Spinal cord (tissue), 10 donors: ENCODE data around the gene C11orf68. TPM values are rescaled to one million over a fixed set of nuclear protein-coding genes. Genes with fewer than 3 reads are reported as not detected.

Experiments
- DNase-seq, 6 donors: peaks; one replicate each; pipeline versions ENCODE4 v3.0.0 to v3.0.0-alpha.2; 2013 to 2015; ENCODE audit warnings: low spot score in 6 of 6, low read depth in 4 of 6
- H3K27ac ChIP-seq: one replicate; pipeline ENCODE4 v1.5.1; 2013; ENCODE audit warnings: low read depth, low read length, control low read depth
- H3K27me3 ChIP-seq: one replicate; pipeline ENCODE4 v1.6.1; 2013; ENCODE audit warnings: low read length; ENCODE audit not compliant: control insufficient read depth, insufficient read depth
- H3K36me3 ChIP-seq: one replicate; pipeline ENCODE4 v1.6.1; 2013; ENCODE audit warnings: low read length; ENCODE audit not compliant: control insufficient read depth, insufficient read depth
- H3K4me1 ChIP-seq: one replicate; pipeline ENCODE4 v1.6.1; 2013; ENCODE audit warnings: low read length; ENCODE audit not compliant: control insufficient read depth, insufficient read depth
- H3K4me3 ChIP-seq: one replicate; pipeline ENCODE4 v1.5.1; 2013; ENCODE audit warnings: low read depth, low read length, control low read depth
- H3K9me3 ChIP-seq: one replicate; pipeline ENCODE4 v1.6.1; 2013; ENCODE audit warnings: low read length; ENCODE audit not compliant: control insufficient read depth, insufficient read depth
- WGBS: methylation state at CpG from one replicate; pipeline ENCODE4 v1.1.5; 2013; ENCODE audit warnings: missing lambda C conversion rate; ENCODE audit not compliant: insufficient coverage; 5-methylcytosine and 5-hydroxymethylcytosine counted together
- polyA plus RNA-seq, 2 donors: library from polyadenylated mRNA; unstranded; fragments of 120-200 nt; gene quantifications; one replicate each; pipeline ENCODE4 v1.2.1, GENCODE V29; 2013; ENCODE audit not compliant: insufficient read length in 2 of 2
- total RNA-seq, 2 donors: library from RNA; depleted of rRNA in 1 of 2; stranded (reverse); fragments of 120-200 nt in 1 of 2; fragments of >200 nt in 1 of 2; gene quantifications; one replicate each; pipeline versions ENCODE4 v1.2.3 to v1.2.4, GENCODE V29; 2013 to 2014
- donor health status: healthy.

The C11orf68 gene
- total and polyA plus RNA-seq, 4 donors = 13.9 to 66.2 (median 41.4) TPM

GRCh38 chr11:65931773-65932557 is 13.1 kb upstream of the C11orf68 start:
- Histone ChIP-seq H3K4me1 (no peaks in the 10 kb centered on the region), H3K4me3 (no peak overlapping the region), H3K27me3 (no peaks in the 10 kb centered on the region), H3K9me3 (no peaks in the 10 kb centered on the region), H3K36me3 (peaks cover 4% of the 10 kb centered on the region), H3K27ac (no peak overlapping the region)
- no peak for DNase-seq
- WGBS = 69% methylated on average over 12 of the region's 13 CpGs

DNA sequence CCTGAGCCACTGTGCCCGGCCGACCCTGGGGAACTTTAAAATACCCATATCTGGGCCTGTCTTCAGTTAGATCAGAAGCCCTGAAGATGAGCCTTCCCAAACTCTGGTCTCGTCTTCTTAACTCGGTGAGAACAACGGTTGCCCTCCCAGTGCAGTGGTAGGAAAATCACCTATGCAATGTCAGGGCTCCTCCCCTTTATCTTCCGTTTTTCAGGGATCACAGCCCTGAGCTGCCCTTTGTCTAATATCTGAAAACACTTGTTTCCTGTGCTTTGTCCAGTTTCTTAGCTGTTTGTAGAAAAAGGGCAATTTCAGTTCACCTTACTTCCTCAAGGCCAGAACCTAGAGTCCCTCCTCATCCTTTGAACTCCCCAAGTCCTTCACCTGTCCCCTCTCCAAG is 9.8 kb upstream of the C11orf68 start:
- Histone ChIP-seq H3K27me3 (no peaks in the 10 kb centered on the region), H3K36me3 (peaks cover 16% of the 10 kb centered on the region), H3K9me3 (no peaks in the 10 kb centered on the region), H3K4me3 (no peak overlapping the region), H3K27ac (no peak overlapping the region), H3K4me1 (no peaks in the 10 kb centered on the region)
- WGBS = 51% methylated on average over 6 of the region's 6 CpGs
- no peak for DNase-seq

GRCh38 chr11:65927904-65928397 is 9.1 kb upstream of the C11orf68 start:
- no peaks in the 10 kb centered on the region for H3K4me1 ChIP-seq
- 59% methylated on average over 5 of the region's 9 CpGs for WGBS
- no peak overlapping the region for H3K4me3 ChIP-seq
- no peaks in the 10 kb centered on the region for H3K27me3 ChIP-seq
- no peak for DNase-seq
- peaks cover 23% of the 10 kb centered on the region for H3K36me3 ChIP-seq
- no peak overlapping the region for H3K27ac ChIP-seq
- no peaks in the 10 kb centered on the region for H3K9me3 ChIP-seq

GRCh38 chr11:65925397-65925796 is 6.5 kb upstream of the C11orf68 start:
- WGBS = 80% methylated on average over 1 of the region's 2 CpGs
- H3K4me3 ChIP-seq = no peak overlapping the region
- H3K27ac ChIP-seq = no peak overlapping the region
- peaks cover 8% of the 10 kb centered on the region for H3K4me1 ChIP-seq
- no peaks in the 10 kb centered on the region for H3K9me3 ChIP-seq
- H3K36me3 ChIP-seq = peaks cover 48% of the 10 kb centered on the region
- no peaks in the 10 kb centered on the region for H3K27me3 ChIP-seq
- no peak for DNase-seq

- DNase-seq = no peak
- Histone ChIP-seq H3K27me3 (no peaks in the 10 kb centered on the region), H3K4me3 (no peak overlapping the region), H3K36me3 (peaks cover 51% of the 10 kb centered on the region), H3K4me1 (peaks cover 25% of the 10 kb centered on the region), H3K9me3 (no peaks in the 10 kb centered on the region), H3K27ac (no peak overlapping the region)
- 100% methylated on average over 1 of the region's 3 CpGs for WGBS
Observed at GRCh38 chr11:65922565-65922964, 3.7 kb upstream of the C11orf68 start.

DNA sequence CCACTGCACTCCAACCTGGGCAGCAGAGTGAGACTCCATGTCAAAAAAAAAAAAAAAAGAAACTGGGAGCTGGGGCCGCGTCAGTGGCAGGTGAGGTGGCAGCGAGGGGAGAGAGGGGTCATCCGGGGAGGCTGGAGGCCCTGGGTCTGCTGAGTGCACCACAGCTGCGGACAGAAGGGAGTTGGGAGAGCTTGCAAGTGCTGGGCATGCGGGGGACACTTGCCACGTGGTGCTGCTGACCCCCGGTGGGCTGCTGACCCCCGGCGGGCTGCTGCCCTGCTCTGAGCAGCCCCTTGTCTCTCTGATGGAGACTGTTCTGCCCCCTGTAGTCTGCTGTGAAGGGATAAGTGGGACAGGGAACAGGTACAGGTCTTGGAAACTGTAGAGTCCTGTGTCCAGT is 3.0 kb upstream of the C11orf68 start:
- 91% methylated on average over 10 of the region's 10 CpGs for WGBS
- Histone ChIP-seq H3K36me3 (peaks cover 57% of the 10 kb centered on the region), H3K27ac (no peak overlapping the region), H3K4me1 (peaks cover 32% of the 10 kb centered on the region), H3K9me3 (no peaks in the 10 kb centered on the region), H3K27me3 (no peaks in the 10 kb centered on the region), H3K4me3 (no peak overlapping the region)
- no peak for DNase-seq

DNA sequence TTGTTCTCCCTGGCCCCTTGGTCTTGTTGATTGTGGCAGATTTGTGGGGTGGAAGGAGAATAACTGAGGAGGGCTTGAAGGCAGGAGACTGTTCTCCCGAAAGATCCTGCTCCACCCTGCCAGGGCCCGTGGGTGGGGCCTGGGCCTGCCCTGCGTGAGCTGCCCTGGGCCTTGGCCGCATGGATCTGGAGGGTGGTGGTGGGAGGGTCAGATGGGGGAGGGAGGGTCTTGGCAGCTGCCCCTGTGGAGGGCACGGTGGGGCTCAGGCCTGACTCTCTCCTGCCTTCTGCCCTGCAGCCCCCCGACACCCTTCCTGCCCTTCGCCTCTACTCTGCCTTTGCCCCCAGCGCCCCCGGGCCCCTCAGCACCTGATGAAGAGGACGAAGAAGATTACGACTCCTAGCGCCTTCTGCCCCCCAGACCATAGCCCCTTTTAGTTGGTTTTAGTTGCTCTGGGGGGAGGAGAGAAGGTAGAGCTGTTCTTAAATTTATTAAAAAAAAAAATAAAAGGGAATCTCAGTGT is 2.2 kb upstream of the C11orf68 start:
- Histone ChIP-seq H3K27me3 (no peaks in the 10 kb centered on the region), H3K9me3 (no peaks in the 10 kb centered on the region), H3K36me3 (peaks cover 57% of the 10 kb centered on the region), H3K4me1 (peaks cover 37% of the 10 kb centered on the region), H3K4me3 (no peak overlapping the region), H3K27ac (no peak overlapping the region)
- DNase-seq = no peak
- WGBS = 85% methylated on average over 9 of the region's 12 CpGs

DNA sequence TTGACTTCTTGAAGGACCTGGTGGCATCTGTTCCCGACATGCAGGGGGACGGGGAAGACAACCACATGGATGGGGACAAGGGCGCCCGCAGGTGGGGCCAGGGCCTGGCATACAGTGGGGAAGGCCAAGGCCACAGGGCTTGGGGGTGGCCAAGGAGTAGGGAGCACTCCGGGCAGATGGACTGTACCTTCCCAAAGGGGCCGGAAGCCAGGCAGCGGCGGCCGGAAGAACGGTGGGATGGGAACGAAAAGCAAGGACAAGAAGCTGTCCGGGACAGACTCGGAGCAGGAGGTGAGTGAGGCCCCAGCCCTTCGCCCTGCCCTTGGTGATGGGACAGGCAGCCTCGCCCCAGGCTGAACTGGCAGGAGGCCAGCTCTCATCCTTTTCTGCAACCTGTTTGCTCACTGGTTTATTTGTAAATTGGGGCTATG is 1.5 kb upstream of the C11orf68 start:
- DNase-seq = no peak
- 73% methylated on average over 14 of the region's 15 CpGs for WGBS
- Histone ChIP-seq H3K27me3 (no peaks in the 10 kb centered on the region), H3K4me3 (peak overlapping the region; percentile 70), H3K27ac (no peak overlapping the region), H3K36me3 (peaks cover 62% of the 10 kb centered on the region), H3K4me1 (peaks cover 45% of the 10 kb centered on the region), H3K9me3 (no peaks in the 10 kb centered on the region)

DNA sequence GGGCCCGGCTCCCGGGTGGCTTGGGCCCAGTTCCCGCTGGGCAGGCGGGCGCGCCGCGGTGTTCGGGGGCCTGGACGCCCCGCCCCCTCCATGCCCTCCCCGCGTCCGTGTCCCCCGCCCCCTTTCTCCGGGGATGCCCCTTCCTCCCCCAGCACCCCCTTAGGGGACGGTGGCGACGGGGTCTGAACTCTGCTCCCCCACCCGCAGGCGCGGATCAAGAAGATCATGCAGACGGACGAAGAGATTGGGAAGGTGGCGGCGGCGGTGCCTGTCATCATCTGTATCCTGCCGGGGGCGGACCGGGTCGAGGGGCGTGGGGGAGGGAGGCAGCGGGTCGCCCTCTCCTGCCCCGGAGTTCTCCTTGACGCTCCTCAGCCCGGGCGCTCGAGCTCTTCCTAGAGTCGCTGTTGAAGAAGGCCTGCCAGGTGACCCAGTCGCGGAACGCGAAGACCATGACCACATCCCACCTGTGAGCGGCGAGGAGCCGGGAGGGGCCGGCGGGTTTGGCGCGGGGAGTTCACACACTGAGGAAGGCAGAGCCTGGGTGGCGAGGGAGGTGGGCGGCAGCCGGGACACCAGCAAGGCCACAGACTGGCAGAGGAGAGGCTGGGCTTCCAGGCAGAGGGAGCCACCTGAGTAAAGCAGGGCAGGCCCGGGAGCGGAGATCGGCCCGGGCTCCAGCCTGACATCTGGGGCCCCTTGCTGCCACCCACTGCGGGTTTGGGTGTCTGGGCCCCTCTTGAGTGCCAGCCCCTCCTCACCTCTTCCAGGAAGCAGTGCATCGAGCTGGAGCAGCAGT is 910 bp upstream of the C11orf68 start:
- peak overlapping the region; percentile 70 for H3K4me3 ChIP-seq
- H3K27ac ChIP-seq = peak overlapping the region; percentile 47
- no peaks in the 10 kb centered on the region for H3K27me3 ChIP-seq
- DNase-seq = peak in 1 of 6 donors; percentile 17
- H3K36me3 ChIP-seq = peaks cover 62% of the 10 kb centered on the region
- no peaks in the 10 kb centered on the region for H3K9me3 ChIP-seq
- peaks cover 49% of the 10 kb centered on the region for H3K4me1 ChIP-seq
- WGBS = under 1% methylated on average over 43 of the region's 60 CpGs
